GM12878 (cell line): ENCODE results near the gene PHF23. TPM values are rescaled to one million over a fixed set of nuclear protein-coding genes. Genes with fewer than 3 reads are reported as not detected.

Source experiments
- ATF2 ChIP-seq: IDR thresholded peaks from 2 replicates; pipeline ENCODE4 v1.6.1; 2012; ENCODE audit warnings: low read length, inconsistent platforms
- BCL3 ChIP-seq: IDR thresholded peaks from 2 replicates; pipeline ENCODE4 v1.6.1; 2011; ENCODE audit warnings: borderline replicate concordance, low read depth, mild to moderate bottlenecking, moderate library complexity, low read length; ENCODE audit not compliant: insufficient read depth, poor library complexity, severe bottlenecking
- BHLHE40 ChIP-seq, 2 experiments: fragments of 450-650 bp in 1 of 2; IDR thresholded peaks; 2 replicates each; pipeline ENCODE4 v1.6.1; 2011 to 2017; ENCODE audit warnings: low read depth in 2 of 2, borderline replicate concordance in 1 of 2, improper control_type of control experiment in 1 of 2, low read length in 1 of 2, mild to moderate bottlenecking in 1 of 2
- BMI1 ChIP-seq: fragments of 450-650 bp; IDR thresholded peaks from 2 replicates; pipeline ENCODE4 v1.6.1; 2016; ENCODE audit warnings: mild to moderate bottlenecking, moderate library complexity, borderline replicate concordance
- CREM ChIP-seq: IDR thresholded peaks from 2 replicates; pipeline ENCODE4 v1.6.1; 2014; ENCODE audit warnings: antibody characterized with exemption, low read depth
- EP300 ChIP-seq, 2 experiments: fragments of 150-350 bp in 1 of 2; IDR thresholded peaks; 2 replicates each; pipeline ENCODE4 v1.6.1; 2011 to 2012; ENCODE audit warnings: low read depth in 2 of 2, low read length in 2 of 2, borderline replicate concordance in 1 of 2, improper control_type of control experiment in 1 of 2, inconsistent platforms in 1 of 2; ENCODE audit not compliant: control insufficient read depth in 1 of 2
- HCFC1 ChIP-seq: fragments of 150-350 bp; IDR thresholded peaks from 2 replicates; pipeline ENCODE4 v1.6.1; 2014; ENCODE audit warnings: low read length
- HSF1 ChIP-seq: fragments of 150-350 bp; IDR thresholded peaks from 2 replicates; pipeline ENCODE4 v1.6.1; 2014; ENCODE audit warnings: mild to moderate bottlenecking, low read depth, low read length
- NKRF ChIP-seq: fragments of 450-650 bp; conservative IDR thresholded peaks from 2 replicates; pipeline ENCODE4 v1.6.1; 2017; ENCODE audit warnings: mild to moderate bottlenecking, moderate library complexity
- NR2C2 ChIP-seq: IDR thresholded peaks from 2 replicates; pipeline ENCODE4 v1.6.1; 2011; ENCODE audit warnings: borderline replicate concordance, low read depth; ENCODE audit not compliant: control insufficient read depth, insufficient read length
- NR2F1 ChIP-seq: fragments of 450-650 bp; conservative IDR thresholded peaks from 2 replicates; pipeline ENCODE4 v1.6.1; 2017; ENCODE audit warnings: mild to moderate bottlenecking
- PAX8 ChIP-seq: fragments of 450-650 bp; IDR thresholded peaks from 2 replicates; pipeline ENCODE4 v1.6.1; 2017; ENCODE audit warnings: mild to moderate bottlenecking, moderate library complexity
- SPI1 ChIP-seq: IDR thresholded peaks from 2 replicates; pipeline ENCODE4 v1.6.1; 2011; ENCODE audit warnings: low read depth, mild to moderate bottlenecking, low read length, moderate library complexity, borderline replicate concordance; ENCODE audit not compliant: insufficient read depth
- ZBTB33 ChIP-seq: fragments of 450-650 bp; IDR thresholded peaks from 2 replicates; pipeline ENCODE4 v1.6.1; 2017; ENCODE audit warnings: mild to moderate bottlenecking
- ZNF217 ChIP-seq: fragments of 450-650 bp; IDR thresholded peaks from 2 replicates; pipeline ENCODE4 v1.6.1; 2017; ENCODE audit warnings: antibody characterized with exemption, mild to moderate bottlenecking
- ZZZ3 ChIP-seq: IDR thresholded peaks from 2 replicates; pipeline ENCODE4 v1.6.1; 2011; ENCODE audit warnings: low read depth; ENCODE audit not compliant: control insufficient read depth, insufficient read length
- polyA plus RNA-seq, 11 experiments: library from polyadenylated mRNA; depleted of rRNA in 4 of 11; unstranded in 6 of 11; stranded (reverse) in 5 of 11; fragments of >200 nt; fragmentation: Nextera tagmentation in 4 of 11; fragmentation: Illumina TruSeq in 1 of 11; extraction: Ambion mirVana in 4 of 11; extraction: Trizol in 1 of 11; gene quantifications; 1 replicate in 1 of 11; 2 replicates in 10 of 11; pipeline versions ENCODE4 v1.2.1 to v1.2.3, GENCODE V29; 2011 to 2016; ENCODE audit warnings: inconsistent platforms in 2 of 11, missing spikeins in 2 of 11, low read depth in 1 of 11
- total RNA-seq, 4 experiments: library from RNA; depleted of rRNA in 3 of 4; stranded (reverse); fragments of >200 nt in 3 of 4; fragmentation: Illumina TruSeq in 1 of 4; extraction: Trizol in 1 of 4; gene quantifications; 2 replicates each; pipeline versions ENCODE4 v1.2.1 to v1.2.3, GENCODE V29; 2013 to 2021

PHF23 gene
- total and polyA plus RNA-seq, 10 of the 15 experiments (the other 5 are each of a cell fraction or from before 2014, with no cell fraction given): 8.2 to 84.8 (median 32.6) TPM

- TF ChIP-seq ATF2 (no peak), BCL3 (no peak), NKRF (0 out of 2 replicates have a peak, but pooled peaks have one; percentile 23), NR2F1 (no peak), HCFC1 (no peak; the same call in 1 of the 2 replicates), NR2C2 (no peak), ZBTB33 (no peak), BMI1 (peak; percentile 100), ZNF217 (no peak), ZZZ3 (no peak), BHLHE40 (IDR thresholded peaks at IDR 0.05; ENCODE audit: borderline replicate concordance in 1 of 2, low read depth in 2 of 2, low read length in 1 of 2) (peak in 1 of 2 experiments; percentile 35; a peak in 1 of 4 replicates), PAX8 (no peak), HSF1 (no peak), SPI1 (0 out of 2 replicates have a peak, but pooled peaks have one; percentile 25), CREM (peak; percentile 55), EP300 (IDR thresholded peaks at IDR 0.05; ENCODE audit: borderline replicate concordance in 1 of 2, control insufficient read depth in 1 of 2, low read depth in 2 of 2, low read length in 2 of 2) (no peak)
Measured at GRCh38 chr17:7214300-7215135, 24.7 kb downstream of the PHF23 start (continued).
